Loucy (cell line): ENCODE measurements around the gene SNX25.

Experiments used
- CTCF ChIP-seq: fragments of 200-600 bp; sonication (generic); conservative IDR thresholded peaks from 2 replicates; pipeline ENCODE4 v1.5.1; 2014; ENCODE audit warnings: mild to moderate bottlenecking, antibody characterized with exemption, low read length
- EZH2phosphoT487 ChIP-seq: fragments of 200-600 bp; IDR thresholded peaks from 2 replicates; pipeline ENCODE4 v1.6.1; 2018; ENCODE audit warnings: antibody characterized with exemption, mild to moderate bottlenecking, moderate library complexity, borderline replicate concordance

- no peak for TF ChIP-seq CTCF
- no peak for TF ChIP-seq EZH2phosphoT487
Measured at GRCh38 chr4:185259719-185260118, 50.3 kb downstream of the SNX25 start.
